Prostate gland (tissue), 2 donors: ENCODE measurements around the gene SBNO2. TPM values are rescaled to one million over a fixed set of nuclear protein-coding genes. Genes with fewer than 3 reads are reported as not detected.

Experiments
- DNase-seq: peaks from one replicate; pipeline ENCODE4 v3.0.0-alpha.2; 2019; ENCODE audit warnings: low spot score
- H3K27ac ChIP-seq, 2 donors: fragments of 200-600 bp; sonication (generic); 2 replicates each; pipeline ENCODE4 v1.5.1; 2017 to 2019
- H3K27me3 ChIP-seq: fragments of 200-600 bp; sonication (generic); replicated peaks from 2 replicates; pipeline ENCODE4 v1.5.1; 2019; ENCODE audit not compliant: insufficient read depth
- H3K36me3 ChIP-seq, 2 donors: fragments of 200-600 bp; sonication (generic); 1 replicate in 1 of 2; 2 replicates in 1 of 2; pipeline versions ENCODE4 v1.5.1 to v1.8.1; 2017 to 2019
- H3K4me1 ChIP-seq: fragments of 200-600 bp; sonication (generic); replicated peaks from 2 replicates; pipeline ENCODE4 v1.5.1; 2019
- H3K4me3 ChIP-seq, 2 donors: fragments of 200-600 bp; sonication (generic); 2 replicates each; pipeline ENCODE4 v1.5.1; 2017 to 2019
- H3K9me3 ChIP-seq: fragments of 200-600 bp; sonication (generic); 2 replicates; pipeline ENCODE4 v1.5.1; 2017
- CTCF ChIP-seq, 4 experiments: fragments of 200-600 bp in 2 of 4; fragments of 450-650 bp in 2 of 4; sonication (generic) in 2 of 4; IDR thresholded peaks; 1 replicate in 3 of 4; 2 replicates in 1 of 4; pipeline ENCODE4 v1.5.1; 2016 to 2019; ENCODE audit warnings: antibody characterized with exemption in 4 of 4, mild to moderate bottlenecking in 2 of 4, moderate library complexity in 2 of 4
- POLR2A ChIP-seq: fragments of 450-650 bp; IDR thresholded peaks from one replicate; pipeline ENCODE4 v1.6.1; 2016; ENCODE audit warnings: antibody characterized with exemption, mild to moderate bottlenecking
- POLR2AphosphoS5 ChIP-seq: sonication (generic); formaldehyde crosslinking; IDR thresholded peaks from one replicate; pipeline ENCODE4 v1.6.1; 2017; ENCODE audit warnings: antibody characterized with exemption
- WGBS: methylation state at CpG from one replicate; pipeline ENCODE4 v1.1.5; 2018; 5-methylcytosine and 5-hydroxymethylcytosine counted together
- intact Hi-C: fragments of 100-400 bp; cut with DNase I; formaldehyde crosslinking; loops from one replicate; pipeline ENCODE4 v1.14.2; 2022
- total RNA-seq, 2 donors: library from RNA; depleted of rRNA; stranded (reverse); fragments of >200 nt; gene quantifications; one replicate each; pipeline ENCODE4 v1.1.0, GENCODE V29; 2016

The SBNO2 gene
- total RNA-seq, 2 donors from 2014 or later: 32.5 to 79.9 TPM

- Histone ChIP-seq H3K4me3 (peak overlapping the region in 1 of 2 donors; percentile 4), H3K27me3 (no peaks in the 10 kb centered on the region), H3K9me3 (no peaks in the 10 kb centered on the region), H3K4me1 (peaks cover 9% of the 10 kb centered on the region), H3K36me3 (no peaks in the 10 kb centered on the region), H3K27ac (peak overlapping the region; percentile 80 to 84)
- intact Hi-C loops: no loop called here
- peak; percentile 79 for DNase-seq
- 7% methylated on average over 26 of the region's 32 CpGs for WGBS
- TF ChIP-seq CTCF (IDR thresholded peaks at IDR 0.05) (peak in 2 of 4 experiments; percentile 16 to 40), POLR2AphosphoS5 (peak; percentile 92), POLR2A (peak; percentile 70)
Observed at GRCh38 chr19:1154731-1155351, 19.2 kb downstream of the SBNO2 start.

GRCh38 chr19:1153891-1154730, 20.0 kb downstream of the SBNO2 start:
- H3K4me1 ChIP-seq: peaks cover 9% of the 10 kb centered on the region

GRCh38 chr19:1151917-1152587, 22.0 kb downstream of the SBNO2 start:
- no peak for DNase-seq
- peak overlapping the region in 1 of 2 donors; percentile 18 for H3K27ac ChIP-seq
- H3K9me3 ChIP-seq: no peaks in the 10 kb centered on the region
- no peaks in the 10 kb centered on the region for H3K27me3 ChIP-seq
- H3K4me1 ChIP-seq: peaks cover 9% of the 10 kb centered on the region
- WGBS: 82% methylated on average over 33 of the region's 35 CpGs
- H3K4me3 ChIP-seq: no peak overlapping the region
- TF ChIP-seq CTCF (IDR thresholded peaks at IDR 0.05): no peak
- no peak for TF ChIP-seq POLR2A
- TF ChIP-seq POLR2AphosphoS5: no peak
- H3K36me3 ChIP-seq: no peaks in the 10 kb centered on the region
- intact Hi-C loops: no loop called here

More at GRCh38 chr19:1153891-1154730, 20.0 kb downstream of the SBNO2 start:
- Histone ChIP-seq H3K4me3 (no peak overlapping the region), H3K36me3 (no peaks in the 10 kb centered on the region), H3K9me3 (no peaks in the 10 kb centered on the region), H3K27me3 (no peaks in the 10 kb centered on the region), H3K27ac (peak overlapping the region; percentile 80 to 84)
- intact Hi-C loops: no loop called here
- DNase-seq: no peak
- no peak for TF ChIP-seq POLR2AphosphoS5
- TF ChIP-seq POLR2A: no peak
- no peak for TF ChIP-seq CTCF (IDR thresholded peaks at IDR 0.05)
- 91% methylated on average over 50 of the region's 58 CpGs for WGBS

GRCh38 chr19:1151037-1151724, 22.9 kb downstream of the SBNO2 start:
- 93% methylated on average over 12 of the region's 12 CpGs for WGBS
- H3K36me3 ChIP-seq: no peaks in the 10 kb centered on the region

More at GRCh38 chr19:1151037-1151724, 22.9 kb downstream of the SBNO2 start:
- TF ChIP-seq CTCF (IDR thresholded peaks at IDR 0.05): no peak
- TF ChIP-seq POLR2AphosphoS5: peak; percentile 16
- Histone ChIP-seq H3K27me3 (no peaks in the 10 kb centered on the region), H3K9me3 (no peaks in the 10 kb centered on the region), H3K4me3 (no peak overlapping the region), H3K27ac (peak overlapping the region in 1 of 2 donors; percentile 18), H3K4me1 (peaks cover 9% of the 10 kb centered on the region)
- DNase-seq: no peak
- intact Hi-C loops: no loop called here
